ENCODE measurements around the gene SON.

DNA sequence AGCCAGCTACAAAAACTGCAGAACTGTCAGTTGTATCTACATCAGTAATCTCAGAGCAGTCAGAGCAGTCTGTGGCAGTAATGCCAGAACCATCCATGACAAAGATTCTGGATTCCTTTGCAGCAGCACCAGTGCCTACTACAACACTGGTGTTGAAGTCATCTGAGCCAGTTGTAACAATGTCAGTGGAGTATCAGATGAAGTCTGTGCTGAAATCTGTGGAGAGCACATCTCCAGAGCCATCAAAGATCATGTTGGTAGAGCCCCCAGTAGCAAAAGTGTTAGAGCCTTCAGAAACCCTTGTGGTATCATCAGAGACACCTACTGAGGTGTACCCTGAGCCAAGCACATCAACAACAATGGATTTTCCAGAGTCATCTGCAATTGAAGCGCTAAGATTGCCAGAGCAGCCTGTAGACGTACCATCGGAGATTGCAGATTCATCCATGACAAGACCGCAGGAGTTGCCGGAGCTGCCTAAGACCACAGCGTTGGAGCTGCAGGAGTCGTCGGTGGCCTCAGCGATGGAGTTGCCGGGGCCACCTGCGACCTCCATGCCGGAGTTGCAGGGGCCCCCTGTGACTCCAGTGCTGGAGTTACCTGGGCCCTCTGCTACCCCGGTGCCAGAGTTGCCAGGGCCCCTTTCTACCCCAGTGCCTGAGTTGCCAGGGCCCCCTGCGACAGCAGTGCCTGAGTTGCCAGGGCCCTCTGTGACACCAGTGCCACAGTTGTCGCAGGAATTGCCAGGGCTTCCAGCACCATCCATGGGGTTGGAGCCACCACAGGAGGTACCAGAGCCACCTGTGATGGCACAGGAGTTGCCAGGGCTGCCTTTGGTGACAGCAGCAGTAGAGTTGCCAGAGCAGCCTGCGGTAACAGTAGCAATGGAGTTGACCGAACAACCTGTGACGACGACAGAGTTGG, 7.3 kb downstream of the SON start:
- TF ChIP-seq, protein P1, sequence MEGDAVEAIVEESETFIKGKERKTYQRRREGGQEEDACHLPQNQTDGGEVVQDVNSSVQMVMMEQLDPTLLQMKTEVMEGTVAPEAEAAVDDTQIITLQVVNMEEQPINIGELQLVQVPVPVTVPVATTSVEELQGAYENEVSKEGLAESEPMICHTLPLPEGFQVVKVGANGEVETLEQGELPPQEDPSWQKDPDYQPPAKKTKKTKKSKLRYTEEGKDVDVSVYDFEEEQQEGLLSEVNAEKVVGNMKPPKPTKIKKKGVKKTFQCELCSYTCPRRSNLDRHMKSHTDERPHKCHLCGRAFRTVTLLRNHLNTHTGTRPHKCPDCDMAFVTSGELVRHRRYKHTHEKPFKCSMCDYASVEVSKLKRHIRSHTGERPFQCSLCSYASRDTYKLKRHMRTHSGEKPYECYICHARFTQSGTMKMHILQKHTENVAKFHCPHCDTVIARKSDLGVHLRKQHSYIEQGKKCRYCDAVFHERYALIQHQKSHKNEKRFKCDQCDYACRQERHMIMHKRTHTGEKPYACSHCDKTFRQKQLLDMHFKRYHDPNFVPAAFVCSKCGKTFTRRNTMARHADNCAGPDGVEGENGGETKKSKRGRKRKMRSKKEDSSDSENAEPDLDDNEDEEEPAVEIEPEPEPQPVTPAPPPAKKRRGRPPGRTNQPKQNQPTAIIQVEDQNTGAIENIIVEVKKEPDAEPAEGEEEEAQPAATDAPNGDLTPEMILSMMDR (IDR thresholded peaks at IDR 0.05): no peak
- TF ChIP-seq POLR2AphosphoS5 (IDR thresholded peaks at IDR 0.05) (no peak), POLR2A (IDR thresholded peaks at IDR 0.05) (no peak)
